Measurements from ENCODE around the gene KDM7A. TPM values are rescaled to one million over a fixed set of nuclear protein-coding genes. Genes with fewer than 3 reads are reported as not detected.

KDM7A gene
- total RNA-seq, 2 donors from 2014 or later: 31.8 to 33.4 TPM

GRCh38 chr7:140049339-140050024, 127.3 kb downstream of the KDM7A start:
- DNase-seq (peak in 1 of 2 donors; percentile 35), ATAC-seq (peak; percentile 92)
- intact Hi-C loops (cut with DNase I, micrococcal nuclease): no loop called here

- DNase-seq (no peak), ATAC-seq (no peak)
- intact Hi-C loops (cut with DNase I, micrococcal nuclease): no loop called here
Measured at GRCh38 chr7:140048989-140049338, 127.8 kb downstream of the KDM7A start.

DNA sequence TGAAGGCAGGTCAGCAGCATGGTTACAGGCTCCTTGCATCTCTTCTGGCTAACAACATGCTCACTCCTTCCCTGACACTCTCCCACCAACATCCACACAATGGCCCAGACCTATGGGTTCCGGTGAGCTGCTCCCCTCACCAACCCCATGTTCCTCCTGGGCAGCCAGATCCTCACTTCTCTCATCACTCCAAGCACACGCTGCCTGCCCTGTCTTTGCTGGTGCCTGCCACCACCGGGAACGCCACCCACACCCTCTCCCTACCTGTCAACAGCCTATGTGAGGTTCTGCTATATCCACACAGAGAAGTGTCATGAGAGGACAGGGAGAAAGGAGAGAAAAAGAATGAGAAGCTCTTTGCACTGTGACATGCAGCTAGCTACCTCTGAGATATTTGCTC, 128.6 kb downstream of the KDM7A start:
- DNase-seq: no peak
- intact Hi-C loops (cut with DNase I, micrococcal nuclease): no loop called here

GRCh38 chr7:140047197-140047596, 129.6 kb downstream of the KDM7A start:
- intact Hi-C loops (cut with DNase I, micrococcal nuclease): no loop called here
- DNase-seq (no peak), ATAC-seq (no peak)

More for the DNA sequence above, 128.6 kb downstream of the KDM7A start:
- peak; percentile 29 for ATAC-seq

- intact Hi-C loops (cut with DNase I, micrococcal nuclease): no loop called here
- ATAC-seq (no peak), DNase-seq (no peak)
Measured at GRCh38 chr7:140045697-140046096, 131.1 kb downstream of the KDM7A start.

DNA sequence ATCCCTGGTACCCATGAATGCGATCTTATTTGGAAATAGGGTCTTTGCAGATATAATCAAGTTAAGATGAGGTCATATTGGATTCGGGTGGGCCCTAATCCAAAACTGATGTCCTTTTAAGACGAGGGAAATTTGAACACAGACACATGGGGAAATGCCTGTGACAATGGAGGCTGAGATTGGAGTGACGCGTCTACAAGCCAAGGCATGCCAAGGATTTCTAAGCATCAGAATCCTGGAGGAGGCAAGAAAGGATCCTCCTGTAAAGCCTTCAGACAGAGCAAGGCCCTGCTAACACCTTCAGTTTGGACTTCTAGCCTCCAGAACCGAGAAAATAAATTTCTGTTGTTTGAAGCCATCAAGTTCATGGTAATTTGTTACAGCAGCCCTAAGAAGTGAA, 132.5 kb downstream of the KDM7A start:
- no peak for DNase-seq
- intact Hi-C loops (cut with DNase I, micrococcal nuclease): no loop called here
- no peak for ATAC-seq

GRCh38 chr7:140042386-140042670, 134.5 kb downstream of the KDM7A start:
- DNase-seq (no peak), ATAC-seq (no peak)

GRCh38 chr7:140041659-140042385, 135.0 kb downstream of the KDM7A start:
- ATAC-seq: no peak
- intact Hi-C loops (cut with DNase I, micrococcal nuclease): no loop called here

More at GRCh38 chr7:140042386-140042670, 134.5 kb downstream of the KDM7A start:
- intact Hi-C loops (cut with DNase I, micrococcal nuclease): no loop called here

GRCh38 chr7:140039896-140040295, 136.9 kb downstream of the KDM7A start:
- intact Hi-C loops (cut with DNase I, micrococcal nuclease): no loop called here
- DNase-seq (no peak), ATAC-seq (no peak)

More at GRCh38 chr7:140041659-140042385, 135.0 kb downstream of the KDM7A start:
- no peak for DNase-seq

GRCh38 chr7:140039066-140039465, 137.7 kb downstream of the KDM7A start:
- DNase-seq (no peak), ATAC-seq (no peak)
- intact Hi-C loops (cut with DNase I, micrococcal nuclease): no loop called here

- DNase-seq: no peak
- intact Hi-C loops (cut with DNase I, micrococcal nuclease): no loop called here
Measured at GRCh38 chr7:140036224-140036962, 140.4 kb downstream of the KDM7A start.

GRCh38 chr7:140035400-140036223, 141.2 kb downstream of the KDM7A start:
- intact Hi-C loops (cut with DNase I, micrococcal nuclease): no loop called here
- DNase-seq (no peak), ATAC-seq (no peak)

More at GRCh38 chr7:140036224-140036962, 140.4 kb downstream of the KDM7A start:
- no peak for ATAC-seq

Other genes with a start within 250 kb of the KDM7A start
- gene PARP12, start 114.0 kb downstream of the KDM7A start, total RNA-seq: 10 to 100 TPM; 58.7 to 63.2 TPM
- 10 to 100 TPM; 57.6 to 65.5 TPM for gene SLC37A3, start 221.5 kb upstream of the KDM7A start, total RNA-seq
- 10 to 100 TPM; 14.9 to 21.9 TPM for gene RAB19, start 227.1 kb upstream of the KDM7A start, total RNA-seq

Data from left colon (tissue), 2 donors.